HG02642 (cell line): Measurements from ENCODE around the gene INTS15.

Experiments
- ATAC-seq: cut with Tn5 transposase; IDR thresholded peaks from one replicate; pipeline ENCODE4 v1.9.1; 2021; ENCODE audit warnings: mild to moderate bottlenecking; ENCODE audit not compliant: unreplicated experiment, poor library complexity

INTS15 gene

DNA sequence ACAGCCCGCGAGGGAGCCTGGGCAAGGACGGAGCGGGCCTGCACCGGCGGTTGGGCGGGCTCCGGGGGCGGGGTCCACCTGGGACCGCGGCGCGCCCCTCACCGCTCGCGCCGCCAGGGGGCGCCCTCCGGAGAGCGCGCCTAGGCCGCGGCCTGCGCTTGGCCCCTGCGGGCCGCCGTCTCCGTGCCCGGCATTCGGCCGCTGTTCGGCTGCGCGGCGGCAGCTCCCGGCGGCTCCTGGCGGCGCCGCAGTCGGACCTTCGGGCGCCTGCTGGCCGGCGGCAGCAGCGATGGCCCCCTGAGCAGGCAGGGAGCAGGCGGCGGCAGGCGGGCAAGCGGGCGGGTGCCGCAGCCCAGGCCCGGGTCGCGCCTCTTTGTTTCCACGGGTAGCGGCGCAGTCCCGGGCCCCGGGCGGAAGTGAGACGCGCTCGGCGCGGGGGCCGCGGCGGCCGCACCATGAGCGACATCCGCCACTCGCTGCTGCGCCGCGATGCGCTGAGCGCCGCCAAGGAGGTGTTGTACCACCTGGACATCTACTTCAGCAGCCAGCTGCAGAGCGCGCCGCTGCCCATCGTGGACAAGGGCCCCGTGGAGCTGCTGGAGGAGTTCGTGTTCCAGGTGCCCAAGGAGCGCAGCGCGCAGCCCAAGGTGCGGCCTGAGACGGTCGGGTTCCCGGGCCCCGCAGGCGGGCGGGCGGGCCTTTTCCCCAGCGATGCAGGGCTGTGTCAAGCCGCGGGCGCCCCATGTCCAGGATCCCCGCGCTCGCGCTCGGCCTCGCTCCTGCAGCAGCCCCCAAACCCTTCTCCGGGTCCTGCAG lies at the start of gene INTS15:
INTS15 (plus strand) TSS at position 193 of the 816 bp plus-strand sequence; CDS start at position 456, 263 bp downstream.
- peak; percentile 88 for ATAC-seq

DNA sequence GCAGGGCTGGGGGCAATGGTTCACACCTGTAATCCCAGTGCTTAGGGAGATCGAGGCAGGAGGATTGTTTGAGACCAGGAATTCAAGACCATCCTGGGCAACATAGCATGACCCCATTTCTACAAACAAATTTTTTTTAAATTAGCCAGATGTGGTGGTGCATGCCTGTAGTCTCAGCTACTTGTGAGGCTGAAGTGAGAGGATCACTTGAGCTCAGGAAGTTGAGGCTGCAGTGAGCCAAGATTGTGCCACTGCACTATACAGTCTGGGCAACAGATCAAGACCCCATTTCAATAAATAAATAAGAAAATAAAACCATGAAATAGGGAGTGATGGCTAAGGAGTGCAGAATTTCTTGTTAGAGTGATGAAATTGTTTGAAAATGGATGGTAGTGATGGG lies 47.5 kb upstream of the INTS15 start:
- no peak for ATAC-seq

DNA sequence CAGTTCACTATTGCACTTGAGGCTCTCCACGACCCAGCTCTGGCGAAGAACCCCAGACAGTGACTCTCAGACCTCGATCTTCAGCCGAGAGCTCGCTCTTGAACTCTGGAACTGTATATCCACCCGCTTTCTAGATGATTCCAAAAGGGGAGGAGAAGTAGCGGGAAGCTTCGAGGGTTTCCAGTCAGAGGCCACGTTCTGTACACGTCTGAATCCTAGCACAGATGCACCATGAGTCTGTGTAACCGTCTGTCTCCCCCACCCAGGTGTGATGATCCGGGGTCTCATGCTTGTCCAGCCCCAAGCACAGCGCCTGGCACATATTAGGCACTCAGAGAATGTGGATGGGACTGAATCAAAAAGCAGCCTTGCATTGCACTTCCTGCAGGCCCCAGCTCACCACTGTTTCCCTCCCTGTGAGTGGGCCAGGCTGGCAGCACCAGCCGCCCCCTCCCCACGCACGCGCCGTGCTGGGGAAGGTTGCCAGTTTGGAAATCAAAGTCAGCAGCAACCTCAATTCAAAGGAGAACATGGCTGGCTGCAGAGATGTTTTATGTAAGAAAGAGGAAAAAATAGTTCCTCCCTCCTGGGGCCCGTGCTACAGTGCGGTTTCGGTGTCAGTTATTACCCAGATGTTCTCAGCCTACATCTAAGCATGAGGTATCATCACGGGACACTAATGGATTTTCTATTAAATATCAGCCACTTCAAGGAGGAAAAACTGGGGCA lies 44.3 kb upstream of the INTS15 start:
- ATAC-seq: no peak

DNA sequence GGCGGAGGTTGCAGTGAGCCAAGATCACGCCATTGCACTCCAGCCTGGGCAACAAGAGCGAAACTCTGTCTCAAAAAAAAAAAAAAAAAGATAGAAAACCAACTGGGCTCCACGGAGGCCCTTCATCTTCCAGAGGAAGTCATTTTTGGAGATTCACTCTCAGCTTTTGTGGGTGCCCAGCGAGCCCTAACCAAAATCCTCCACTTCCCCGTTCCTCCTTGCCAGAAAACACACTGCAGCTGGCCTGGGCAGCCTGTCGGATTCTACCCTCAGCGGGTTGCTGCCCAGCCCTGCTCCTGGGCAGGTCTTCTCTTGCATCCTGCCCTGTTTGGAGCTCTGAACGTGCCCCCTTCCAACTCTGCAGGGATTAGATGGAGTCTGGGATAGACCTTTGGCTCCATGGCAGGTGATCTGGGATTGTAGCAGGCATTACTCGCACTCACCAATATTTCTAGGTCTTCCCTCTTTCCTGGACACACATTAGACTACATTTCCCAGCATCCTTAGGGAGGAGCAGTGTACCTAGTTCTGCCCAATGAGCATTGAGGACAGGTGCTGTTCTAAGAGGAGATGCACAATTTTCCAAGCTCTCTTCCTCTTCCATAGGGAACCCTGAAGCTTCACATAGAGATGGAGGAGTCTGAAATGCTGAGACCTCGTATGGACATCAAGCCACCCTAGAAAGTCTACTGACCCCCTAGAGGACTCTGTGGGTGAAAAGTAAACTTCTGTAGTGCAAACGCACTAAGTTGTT lies 43.1 kb upstream of the INTS15 start:
- ATAC-seq: no peak

DNA sequence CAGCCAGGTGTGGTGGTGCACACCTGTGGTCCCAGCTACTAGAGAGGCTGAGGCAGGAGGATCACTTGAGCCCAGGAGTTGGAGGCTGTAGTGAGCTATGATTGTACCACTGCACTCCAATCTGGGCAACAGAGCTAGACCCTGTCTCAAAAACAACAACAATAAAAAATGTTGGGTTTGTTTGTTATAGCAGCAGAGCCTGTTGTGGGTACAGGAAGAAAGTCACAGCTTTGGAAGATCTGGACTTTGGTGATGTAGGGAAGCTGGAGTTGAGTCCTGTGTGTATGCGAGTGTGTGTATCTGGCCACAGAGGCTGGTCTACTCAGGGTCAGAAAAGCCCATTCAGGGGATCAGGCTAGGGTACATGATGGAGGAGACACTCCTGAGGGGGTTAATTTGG lies 42.4 kb upstream of the INTS15 start:
- no peak for ATAC-seq

DNA sequence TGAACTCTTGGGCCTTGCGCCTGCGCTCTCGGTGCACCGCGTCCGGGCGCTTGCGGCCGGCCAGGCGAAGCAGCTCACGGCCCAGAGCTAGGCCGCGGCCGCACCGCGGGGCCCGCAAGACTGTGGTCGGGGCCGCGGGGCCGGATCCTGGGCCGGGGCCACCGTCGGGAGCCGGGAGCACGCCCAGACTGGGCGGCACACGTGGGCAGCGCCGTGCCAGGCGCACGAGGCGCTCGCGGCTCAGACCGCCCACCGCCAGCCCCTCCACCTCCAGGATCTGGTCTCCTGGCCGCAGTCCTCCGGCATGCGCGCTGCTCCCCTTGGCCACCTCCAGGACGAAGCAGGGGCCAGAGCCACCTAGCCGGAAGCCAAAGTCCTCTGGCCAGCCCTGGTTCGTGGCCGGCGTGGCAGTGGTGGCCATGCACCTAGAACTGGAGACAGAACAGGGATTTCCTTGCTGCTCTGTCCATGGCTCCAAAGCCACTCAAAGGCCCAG lies 38.8 kb upstream of the INTS15 start, which contains the start of gene GRID2IP:
GRID2IP (minus strand) TSS at position 446 of the 496 bp plus-strand sequence; CDS start at position 421, 25 bp downstream.
- ATAC-seq: no peak

DNA sequence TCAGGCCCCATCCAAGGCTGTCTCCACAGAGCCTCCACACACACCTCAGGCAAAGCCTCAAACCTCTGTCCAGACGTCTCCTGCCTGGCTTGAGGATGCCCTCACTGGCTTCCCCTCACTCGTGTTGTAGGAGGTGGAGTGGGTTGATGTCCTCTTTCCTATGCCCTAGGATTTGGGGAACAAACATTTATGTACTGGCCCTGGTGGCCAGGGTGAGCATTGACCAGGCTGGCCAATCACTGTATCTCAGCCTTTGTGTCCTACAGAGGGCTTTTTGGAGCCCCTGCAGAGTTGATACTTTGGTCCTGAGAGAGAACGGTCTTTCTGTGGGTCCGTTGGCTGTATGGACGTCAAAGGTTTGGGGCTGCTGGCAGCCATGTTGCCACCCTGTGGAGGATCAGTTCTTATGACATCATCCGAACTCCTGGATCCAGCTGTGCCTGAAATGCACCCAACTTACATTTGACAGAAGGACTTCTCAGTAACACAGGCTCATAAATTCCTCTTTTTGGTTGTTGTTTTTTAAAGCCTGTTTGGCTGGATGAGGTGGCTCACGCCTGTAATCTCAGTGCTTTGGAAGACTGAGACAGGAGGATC lies 36.3 kb upstream of the INTS15 start:
- no peak for ATAC-seq

DNA sequence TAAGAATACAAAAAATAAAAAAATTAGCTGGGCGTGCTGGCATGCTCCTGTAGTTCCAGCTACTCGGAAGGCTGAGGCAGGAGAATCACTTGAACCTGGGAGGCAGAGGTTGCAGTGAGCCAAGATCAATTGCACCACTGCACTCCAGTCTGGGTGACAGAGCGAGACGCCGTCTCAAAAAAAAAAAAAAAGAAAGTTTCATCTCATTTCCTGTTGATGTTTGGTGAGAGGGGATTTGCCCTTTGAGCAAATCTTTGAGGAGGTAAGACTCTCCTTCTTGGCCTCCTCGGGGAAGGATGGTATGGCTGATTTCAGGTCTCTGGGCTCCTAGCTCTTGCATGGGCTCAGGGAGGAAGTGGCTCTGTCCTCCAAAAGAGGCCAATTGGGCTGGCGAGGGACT lies 35.0 kb upstream of the INTS15 start:
- no peak for ATAC-seq

DNA sequence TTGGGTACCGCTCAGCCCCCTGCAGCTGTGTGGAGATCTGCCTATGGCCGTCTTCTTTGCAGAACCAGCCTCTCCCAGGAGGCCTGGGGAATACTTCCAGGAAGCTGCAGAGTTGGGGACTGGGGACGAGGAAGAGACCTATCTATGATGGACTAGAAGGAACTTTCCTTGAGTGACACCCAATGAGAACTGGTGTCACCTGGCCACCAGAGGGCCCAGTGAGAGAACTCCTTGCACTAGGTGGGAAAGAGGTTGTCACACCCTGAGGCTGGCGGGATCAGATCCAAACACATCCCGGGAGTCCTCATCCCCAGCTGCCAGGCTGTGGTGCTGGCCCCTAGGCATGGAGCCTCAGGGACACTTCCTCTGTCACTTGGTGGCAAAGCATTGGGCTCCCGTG lies 33.6 kb upstream of the INTS15 start:
- no peak for ATAC-seq

DNA sequence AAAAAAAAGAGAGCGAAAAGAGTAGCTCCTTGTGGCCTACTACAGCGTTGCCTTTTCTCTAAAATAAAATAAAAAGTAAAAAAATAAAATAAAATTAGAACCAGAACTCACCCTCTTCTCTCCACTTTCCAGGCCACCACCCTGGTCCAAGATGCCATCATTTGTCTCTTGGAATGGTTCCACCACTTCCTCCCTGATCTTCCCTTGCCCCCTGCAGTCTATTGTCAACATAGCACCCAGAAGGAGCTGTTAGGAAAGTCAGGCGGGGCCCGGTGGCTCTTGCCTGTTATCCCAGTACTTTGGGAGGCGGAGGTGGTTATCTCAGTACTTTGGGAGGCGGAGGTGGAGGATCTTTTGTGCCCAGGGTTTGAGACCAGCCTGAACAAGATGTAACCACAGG lies 31.0 kb upstream of the INTS15 start:
- ATAC-seq: no peak

DNA sequence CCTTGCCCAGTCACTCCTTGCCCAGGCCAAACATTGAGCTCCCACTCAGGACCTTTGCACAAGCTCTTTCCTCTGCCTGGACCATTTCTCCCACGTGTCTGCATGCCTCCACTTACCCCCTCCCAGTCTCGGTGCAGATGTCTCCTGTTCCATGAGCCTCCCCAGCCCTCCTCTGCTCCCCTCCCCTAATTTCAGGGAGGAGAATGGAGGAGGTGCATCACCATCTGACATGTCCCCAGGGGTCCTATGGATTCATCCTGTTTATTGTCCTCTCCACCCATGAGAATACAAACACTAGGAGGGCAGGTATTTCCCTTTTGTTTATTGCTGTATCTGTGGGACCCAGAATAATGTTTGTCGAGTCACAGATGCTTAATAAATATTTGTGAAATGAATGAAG lies 29.9 kb upstream of the INTS15 start:
- no peak for ATAC-seq

DNA sequence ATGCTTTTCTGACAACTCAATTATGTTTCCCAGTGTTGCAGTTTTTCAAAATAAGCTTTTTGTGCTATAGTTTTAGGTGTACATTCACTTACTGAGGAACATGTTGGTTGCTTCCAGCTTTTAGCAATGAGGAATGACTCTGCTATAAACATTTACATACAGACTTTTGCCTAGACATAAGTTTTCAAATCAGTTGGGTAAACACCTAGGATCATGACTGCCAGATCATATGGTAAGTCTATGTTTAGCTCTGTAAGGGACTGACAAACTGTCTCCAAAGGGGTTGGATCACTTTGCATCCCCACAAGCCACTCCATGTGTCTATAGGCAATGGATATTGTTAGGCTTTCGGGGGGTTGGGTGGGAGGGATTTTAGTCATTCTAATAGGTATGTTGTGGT lies 27.7 kb upstream of the INTS15 start:
- ATAC-seq: no peak

DNA sequence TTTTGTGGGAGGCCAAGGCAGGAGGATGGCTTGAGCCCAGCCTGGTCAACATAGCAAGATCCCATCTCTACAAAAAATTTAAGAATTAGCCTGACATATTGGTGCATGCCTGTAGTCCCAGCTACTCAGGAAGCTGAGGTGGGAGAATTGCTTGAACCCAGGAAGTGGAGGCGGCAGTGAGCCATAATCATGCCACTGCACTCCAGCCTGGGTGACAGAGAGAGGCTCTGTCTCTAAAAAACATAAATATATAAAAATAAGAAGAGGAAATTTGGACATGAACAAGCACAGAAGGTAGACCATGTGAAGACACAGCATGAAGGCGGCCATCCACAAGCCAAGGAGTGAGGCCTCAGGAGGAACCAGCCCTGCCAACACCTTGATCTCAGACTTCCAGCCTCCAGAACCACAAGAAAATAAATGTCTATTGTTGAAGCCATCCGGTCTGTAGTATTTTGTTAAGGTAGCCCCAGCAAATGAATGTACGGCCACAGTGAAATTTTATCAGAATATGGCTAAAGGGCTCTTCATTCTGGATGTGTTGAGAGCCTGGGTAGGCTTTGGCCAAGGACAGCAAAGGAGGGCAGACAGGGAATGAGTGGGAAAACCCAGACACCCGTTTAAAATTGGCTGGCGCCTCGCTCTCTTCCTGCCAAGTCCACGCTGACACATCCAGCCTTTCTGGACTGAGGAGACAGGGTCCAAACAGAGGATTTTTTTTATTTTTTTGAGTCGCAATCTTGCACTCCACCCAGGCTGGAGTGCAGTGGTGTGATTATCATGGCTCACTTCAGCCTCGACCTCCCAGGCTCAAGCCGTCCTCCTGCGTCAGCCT lies 25.7 kb upstream of the INTS15 start:
- no peak for ATAC-seq

DNA sequence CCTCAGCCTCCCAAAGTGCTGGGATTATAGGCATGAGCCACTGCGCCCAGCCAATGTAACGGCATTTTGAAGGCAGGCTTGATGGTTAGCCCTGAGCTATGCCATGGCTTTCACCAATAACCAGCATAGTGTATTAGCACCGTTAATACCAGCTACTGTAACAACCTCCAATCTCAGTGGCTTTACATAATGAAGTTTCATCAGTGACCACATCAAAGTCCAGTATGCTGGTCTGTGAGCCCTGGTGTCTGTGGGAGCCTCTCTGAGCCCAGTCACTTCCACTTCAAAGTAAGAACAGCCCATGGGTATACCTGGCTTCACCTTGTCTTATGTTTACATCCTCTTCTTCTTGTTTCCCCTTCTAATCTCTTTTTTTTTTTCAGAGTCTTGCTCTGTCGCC lies 24.2 kb upstream of the INTS15 start:
- ATAC-seq: no peak

DNA sequence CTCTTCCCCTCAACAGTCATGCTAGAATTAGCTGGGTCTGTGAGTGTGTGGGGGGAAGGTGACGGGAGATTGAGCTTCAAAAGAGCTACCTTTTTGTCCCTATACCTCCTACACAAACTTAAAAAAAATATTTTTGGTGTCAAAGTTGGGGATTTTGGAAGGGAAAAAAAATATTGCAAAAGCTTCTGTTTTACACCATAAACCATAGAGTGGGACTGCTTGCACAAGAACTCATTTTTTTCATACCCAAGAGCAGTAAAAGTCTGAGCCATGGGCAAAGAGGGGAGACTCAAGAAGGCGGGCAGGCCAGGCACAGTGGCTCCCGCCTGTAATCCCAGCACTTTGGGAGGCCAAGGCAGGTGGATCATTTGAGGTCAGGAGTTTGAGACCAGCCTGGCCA lies 21.9 kb upstream of the INTS15 start:
- no peak for ATAC-seq

DNA sequence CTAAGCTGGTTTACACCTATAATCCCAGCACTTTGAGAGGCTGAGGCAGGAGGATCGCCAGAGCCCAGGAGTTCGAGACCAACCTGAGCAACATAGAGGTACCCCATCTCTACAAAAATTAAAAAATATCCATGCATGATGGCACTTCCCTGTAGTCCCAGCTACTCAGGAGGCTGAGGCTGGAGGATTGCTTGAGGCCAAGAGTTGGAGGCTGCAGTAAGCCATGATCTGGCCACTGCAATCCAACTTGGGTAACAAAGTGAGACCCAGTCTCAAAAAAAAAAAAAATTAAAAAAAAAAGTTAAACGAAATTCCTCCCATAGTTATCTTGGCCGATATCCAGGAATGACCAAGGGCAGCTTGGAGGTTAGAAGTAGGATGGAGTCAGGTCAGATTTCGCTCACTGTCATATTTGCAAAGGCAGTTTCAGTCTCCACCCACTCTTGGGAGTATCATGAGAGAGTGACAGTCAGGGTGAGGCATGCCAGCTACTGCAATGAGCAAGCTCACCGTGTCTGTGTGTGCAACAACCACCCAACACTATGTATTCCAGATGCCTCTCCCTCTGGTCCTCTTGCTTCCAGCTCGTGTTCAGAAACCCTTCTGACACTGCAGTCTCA lies 18.6 kb upstream of the INTS15 start:
- no peak for ATAC-seq

DNA sequence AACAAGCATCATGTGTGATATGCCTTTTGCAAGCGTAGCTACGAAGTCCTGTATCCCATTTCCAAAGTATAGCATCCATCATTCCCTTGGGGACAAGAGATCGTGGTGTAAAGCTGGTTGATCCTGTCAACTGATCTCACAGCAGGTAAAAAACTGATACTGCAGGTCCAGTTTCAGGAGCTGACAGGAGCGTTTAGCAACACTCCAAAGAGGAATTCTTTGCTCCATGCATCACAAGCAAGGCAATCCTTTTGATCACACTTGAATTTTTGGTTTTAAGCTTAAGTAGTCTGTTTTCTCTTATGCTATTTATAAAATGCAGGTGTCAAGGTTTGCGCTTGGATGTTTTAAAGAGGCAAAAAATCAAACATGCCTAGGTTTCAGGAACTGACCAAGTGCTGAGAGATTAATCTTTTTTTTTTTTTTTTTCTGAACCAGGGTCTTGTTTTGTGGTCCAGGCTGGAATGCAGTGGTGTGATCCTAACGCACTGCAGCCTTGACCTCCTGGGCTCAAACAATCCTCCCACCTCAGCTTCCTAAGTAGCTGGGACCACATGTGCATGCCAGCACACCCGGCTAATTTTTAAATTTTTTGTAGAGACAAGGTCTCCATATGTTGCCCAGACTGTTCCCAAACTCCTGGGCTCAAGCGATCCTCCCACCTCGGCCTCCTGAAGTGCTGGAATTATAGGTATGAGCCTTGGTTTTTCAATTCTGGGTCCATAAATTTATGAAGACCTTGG lies 14.4 kb upstream of the INTS15 start:
- no peak for ATAC-seq
